GM18505 (cell line): Measurements from ENCODE around the gene VSIG4.

Experiments
- ATAC-seq: cut with Tn5 transposase; IDR thresholded peaks from one replicate; pipeline ENCODE4 v1.9.1; 2021; ENCODE audit not compliant: unreplicated experiment
- POLR2A ChIP-seq: IDR thresholded peaks from 4 replicates; pipeline ENCODE4 v1.6.1; 2011; ENCODE audit warnings: borderline replicate concordance; ENCODE audit not compliant: insufficient read depth, insufficient read length; ENCODE audit errors: extremely low read depth

Gene VSIG4

DNA sequence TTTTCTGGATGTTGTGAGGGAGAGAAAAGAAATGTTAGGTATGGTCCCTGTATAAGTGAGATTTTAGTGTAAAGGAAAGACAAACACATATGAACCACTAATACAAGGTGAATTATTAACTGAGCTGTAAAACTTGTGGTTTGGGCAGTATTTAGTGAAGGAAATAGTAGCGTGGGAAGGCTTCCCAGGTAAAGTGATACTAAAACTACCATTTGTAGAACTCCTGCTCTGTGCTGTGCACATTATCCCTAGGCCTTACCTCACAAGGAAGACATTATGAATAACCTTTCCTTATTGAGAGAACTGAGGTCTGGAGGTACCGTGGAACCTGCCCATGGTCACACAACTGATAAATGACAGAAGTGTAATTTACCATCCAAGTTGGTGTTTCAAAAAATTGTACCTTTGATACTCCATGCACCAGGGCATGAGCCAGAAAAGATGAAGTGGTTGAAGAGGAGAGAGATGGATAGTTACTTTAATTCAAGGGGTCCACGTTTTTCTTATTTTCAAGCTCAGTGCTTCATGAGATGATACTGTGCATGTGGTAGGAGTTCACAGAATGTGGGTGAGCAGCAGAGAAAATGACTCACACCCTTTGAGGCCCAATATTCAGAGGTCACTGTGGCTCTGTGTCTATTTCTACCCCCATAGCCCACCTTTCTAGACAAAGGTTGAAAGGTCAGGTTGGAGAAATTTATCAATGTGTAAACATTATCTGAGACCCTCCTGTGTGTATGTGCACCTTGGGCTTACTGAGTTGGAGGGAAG lies 2.6 kb upstream of the VSIG4 start:
- TF ChIP-seq POLR2A: no peak
- ATAC-seq: peak; percentile 34

DNA sequence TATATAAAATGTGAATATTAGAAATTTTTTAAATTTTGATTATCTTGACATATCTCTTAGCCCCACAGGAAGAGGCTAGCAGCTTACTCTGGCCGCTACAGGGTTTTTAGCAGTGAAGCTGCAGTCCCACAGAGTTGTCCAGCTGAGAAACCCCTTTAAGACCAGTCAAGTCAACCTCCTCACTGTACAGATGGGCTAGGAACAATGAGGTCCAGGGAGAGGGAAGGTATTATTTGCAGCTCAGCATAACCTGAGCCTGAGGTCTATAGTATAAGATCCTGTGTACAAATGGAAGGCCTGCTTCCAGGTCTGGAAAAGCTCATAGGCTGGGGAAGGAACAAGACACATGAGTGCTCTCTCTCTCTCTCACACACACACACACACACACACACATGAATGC lies 1.8 kb downstream of the VSIG4 start:
- no peak for ATAC-seq
- no peak for TF ChIP-seq POLR2A

DNA sequence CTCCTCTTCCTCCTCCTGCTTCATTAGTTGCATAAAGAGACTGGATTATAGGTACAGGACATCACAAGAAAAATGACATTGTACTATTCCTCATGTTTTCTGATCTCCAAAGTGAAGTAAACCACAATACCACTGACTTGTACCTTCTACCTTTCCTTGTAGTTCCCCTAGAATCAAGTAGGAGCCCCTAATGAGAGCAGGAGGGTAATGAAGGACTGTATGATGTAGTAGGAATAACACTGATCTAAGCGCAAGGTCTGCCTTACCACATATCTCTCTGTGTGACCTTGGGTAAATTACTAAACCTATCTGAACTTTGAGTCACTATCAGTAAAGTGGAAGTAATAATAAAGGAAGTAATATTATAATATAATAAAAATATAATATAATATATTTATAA lies 3.6 kb downstream of the VSIG4 start:
- no peak for TF ChIP-seq POLR2A
- no peak for ATAC-seq

DNA sequence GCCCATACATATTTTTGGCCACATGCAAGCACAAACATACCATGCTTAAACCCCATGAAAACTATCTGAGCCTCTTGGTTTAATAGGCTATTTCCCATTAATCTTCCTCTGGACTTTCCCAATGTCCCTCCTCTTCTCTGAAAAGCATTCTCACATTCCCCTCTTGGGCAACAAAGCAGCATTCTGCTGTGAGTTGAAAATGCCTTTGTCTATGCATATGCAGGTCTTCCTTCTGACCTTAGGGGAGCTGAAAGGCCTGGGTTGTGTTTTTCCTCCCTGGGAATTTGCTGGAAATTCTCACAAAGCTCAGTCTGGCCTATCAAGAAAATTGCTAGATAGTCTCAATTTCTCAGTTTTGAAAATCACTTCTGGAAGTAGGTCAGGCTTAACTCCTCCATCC lies 4.2 kb downstream of the VSIG4 start:
- no peak for ATAC-seq
- TF ChIP-seq POLR2A: no peak

DNA sequence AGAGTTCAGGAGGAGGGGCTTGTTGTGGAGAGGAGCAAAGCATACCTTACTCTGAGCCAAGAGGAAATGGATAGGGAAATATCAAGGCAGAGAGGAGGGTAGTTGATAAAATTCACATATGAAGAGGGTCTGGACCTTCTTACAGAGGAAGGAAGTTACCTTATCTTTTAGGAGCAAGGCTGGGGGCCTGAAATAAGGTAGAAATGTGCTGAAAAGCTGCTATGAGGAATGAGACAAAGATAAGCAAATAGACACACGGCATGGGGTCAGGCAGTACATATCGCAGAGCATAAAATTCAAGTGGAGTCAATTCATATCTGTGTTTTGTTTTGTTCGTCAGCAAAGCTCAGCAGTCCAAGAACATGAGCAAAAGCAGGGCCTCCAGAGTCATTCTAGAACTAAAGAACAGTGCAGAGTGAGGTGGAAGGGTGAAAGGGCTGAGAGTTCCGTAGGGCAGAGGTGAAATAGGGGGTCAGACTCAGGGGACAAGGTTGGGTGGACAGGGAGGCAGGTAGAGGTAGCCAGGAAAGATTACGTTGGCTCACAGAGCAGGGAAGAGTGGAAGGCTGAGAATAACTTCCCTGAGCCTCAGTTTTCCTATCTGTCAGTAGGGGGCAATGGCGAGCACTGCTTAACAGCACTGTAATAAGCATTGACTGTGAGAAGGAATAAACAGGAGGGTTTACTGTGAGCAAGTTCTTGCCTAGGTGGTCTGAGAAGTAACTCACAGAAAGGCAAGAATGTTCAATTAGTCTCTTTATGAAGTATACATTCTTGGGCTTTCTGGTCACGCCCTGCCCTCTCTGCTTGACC lies 9.2 kb downstream of the VSIG4 start:
- ATAC-seq: peak; percentile 60

DNA sequence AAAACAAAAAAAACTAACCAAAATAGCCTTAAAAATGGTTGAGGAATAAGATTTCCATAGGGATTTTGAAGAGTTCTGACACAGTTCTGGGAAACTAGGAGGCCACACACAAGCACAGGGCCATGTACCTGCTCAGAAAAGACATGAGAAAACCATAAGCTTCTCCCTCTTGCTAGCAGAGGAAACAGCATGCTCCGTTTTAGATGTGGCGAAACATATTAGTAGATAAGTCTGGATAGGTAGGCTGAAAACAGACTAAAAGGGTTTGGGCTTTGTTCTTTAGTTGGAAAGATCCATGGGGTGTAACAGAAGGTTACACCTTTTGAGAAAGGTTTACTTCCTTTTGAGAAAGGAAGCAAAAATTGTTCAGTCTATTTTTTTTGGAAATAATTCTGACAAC lies 10.9 kb downstream of the VSIG4 start:
- ATAC-seq: no peak
- TF ChIP-seq POLR2A: no peak

More for the DNA sequence above, 9.2 kb downstream of the VSIG4 start:
- no peak for TF ChIP-seq POLR2A

DNA sequence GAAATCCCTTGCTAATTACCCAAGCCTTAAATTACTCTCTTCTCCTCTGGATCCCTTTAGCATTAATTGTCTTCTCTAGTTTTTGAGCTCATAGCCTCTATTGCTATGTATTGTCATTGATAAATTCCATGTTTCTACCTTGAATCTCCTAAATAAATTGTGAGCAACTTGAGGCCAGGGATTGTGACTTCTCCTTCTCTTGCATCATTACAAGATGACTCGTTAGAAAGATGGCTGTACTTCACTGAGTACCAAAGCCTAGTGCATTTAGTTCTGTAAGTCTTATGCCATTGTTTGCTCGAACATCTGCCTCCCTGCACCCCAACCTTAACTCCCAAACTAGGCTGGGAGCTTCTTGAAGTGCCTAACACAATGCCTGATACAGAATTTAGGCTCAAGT lies 15.3 kb downstream of the VSIG4 start:
- no peak for TF ChIP-seq POLR2A

DNA sequence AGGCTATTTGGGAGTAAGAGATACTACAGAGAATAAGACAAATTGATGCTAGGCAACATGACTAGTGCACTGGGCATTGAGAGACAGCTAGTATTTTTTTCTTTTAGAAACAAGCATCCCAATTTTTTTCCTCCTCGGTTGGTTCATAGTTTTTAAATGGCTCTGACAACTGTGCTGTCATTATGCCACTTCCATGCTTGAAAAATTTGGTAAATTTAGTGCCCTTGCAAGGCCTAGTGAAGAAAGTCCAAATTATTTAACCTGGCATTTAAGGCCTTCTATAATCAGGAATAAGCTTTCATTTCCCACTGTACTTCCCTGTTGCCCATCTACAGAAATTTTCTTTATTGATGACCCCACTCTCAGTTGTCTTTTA lies 15.8 kb downstream of the VSIG4 start:
- no peak for ATAC-seq
- no peak for TF ChIP-seq POLR2A

More for the DNA sequence above, 15.3 kb downstream of the VSIG4 start:
- ATAC-seq: no peak

DNA sequence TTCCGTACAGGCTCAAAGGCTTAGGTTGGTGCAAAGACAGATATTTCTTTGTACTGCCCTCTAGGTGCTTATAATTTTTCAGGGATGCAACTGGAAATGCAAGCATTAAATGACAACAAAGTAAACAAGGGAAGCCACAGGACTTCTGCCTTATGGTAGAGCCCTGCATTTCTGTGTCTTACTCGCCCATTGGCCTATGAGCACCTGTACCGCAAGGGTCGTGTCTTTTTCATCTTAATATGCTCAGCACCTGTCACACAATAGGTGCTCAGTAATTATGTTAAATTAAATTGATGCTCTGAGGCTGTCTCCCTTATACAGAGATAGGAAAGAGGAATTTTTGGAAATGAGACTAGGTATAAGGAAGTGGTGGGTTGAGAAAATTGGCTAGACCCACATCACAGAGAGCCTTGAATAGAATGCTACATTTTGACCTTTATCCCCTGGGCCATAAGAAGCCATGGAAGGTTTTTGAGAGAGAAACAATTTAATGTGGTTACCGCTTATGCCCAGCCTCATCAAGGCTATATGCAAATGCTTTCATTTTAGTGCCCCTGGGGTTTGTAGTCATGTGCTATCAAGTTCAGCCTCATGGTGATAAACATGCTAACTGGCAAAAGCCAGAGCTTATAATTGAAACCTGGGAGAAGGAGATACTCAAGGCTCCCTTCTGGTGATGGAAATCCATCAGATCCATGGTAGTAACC lies 16.3 kb downstream of the VSIG4 start:
- no peak for TF ChIP-seq POLR2A
- no peak for ATAC-seq

DNA sequence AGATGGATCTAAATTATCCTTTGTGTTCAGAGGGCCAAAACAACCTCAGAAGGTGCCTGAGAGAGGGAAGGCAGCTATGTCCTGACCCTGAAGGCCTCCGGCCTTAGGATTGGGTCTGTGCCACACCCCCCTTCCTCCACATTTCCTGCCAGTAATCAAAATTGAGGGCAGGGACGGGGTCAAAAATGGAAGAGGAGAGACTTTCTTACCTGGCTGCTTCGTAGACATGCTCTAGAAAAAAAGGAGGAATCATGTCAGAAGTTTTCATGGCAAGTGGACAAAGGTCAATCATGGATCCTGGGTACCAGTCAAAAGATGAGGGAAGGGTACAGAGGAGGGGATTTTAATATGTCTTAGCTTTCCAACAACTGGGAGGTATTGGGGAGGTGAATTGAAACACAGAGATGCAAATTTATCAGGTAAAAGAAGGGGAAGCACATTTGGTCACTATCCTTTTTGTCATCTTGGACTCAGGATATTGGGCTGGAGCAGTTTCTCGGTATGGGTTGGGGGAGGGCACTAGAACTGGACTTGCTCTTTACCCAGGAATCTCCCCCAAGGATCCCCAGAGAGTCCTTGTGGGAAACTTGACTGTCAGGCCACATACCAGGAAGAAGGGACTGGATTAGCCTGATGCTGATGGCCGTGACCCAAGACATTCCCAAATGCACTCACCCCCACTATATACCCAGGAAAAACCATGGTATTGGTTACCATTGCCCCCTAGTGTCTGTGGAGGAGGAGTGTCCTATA lies 17.1 kb downstream of the VSIG4 start:
- no peak for ATAC-seq
- TF ChIP-seq POLR2A: no peak

DNA sequence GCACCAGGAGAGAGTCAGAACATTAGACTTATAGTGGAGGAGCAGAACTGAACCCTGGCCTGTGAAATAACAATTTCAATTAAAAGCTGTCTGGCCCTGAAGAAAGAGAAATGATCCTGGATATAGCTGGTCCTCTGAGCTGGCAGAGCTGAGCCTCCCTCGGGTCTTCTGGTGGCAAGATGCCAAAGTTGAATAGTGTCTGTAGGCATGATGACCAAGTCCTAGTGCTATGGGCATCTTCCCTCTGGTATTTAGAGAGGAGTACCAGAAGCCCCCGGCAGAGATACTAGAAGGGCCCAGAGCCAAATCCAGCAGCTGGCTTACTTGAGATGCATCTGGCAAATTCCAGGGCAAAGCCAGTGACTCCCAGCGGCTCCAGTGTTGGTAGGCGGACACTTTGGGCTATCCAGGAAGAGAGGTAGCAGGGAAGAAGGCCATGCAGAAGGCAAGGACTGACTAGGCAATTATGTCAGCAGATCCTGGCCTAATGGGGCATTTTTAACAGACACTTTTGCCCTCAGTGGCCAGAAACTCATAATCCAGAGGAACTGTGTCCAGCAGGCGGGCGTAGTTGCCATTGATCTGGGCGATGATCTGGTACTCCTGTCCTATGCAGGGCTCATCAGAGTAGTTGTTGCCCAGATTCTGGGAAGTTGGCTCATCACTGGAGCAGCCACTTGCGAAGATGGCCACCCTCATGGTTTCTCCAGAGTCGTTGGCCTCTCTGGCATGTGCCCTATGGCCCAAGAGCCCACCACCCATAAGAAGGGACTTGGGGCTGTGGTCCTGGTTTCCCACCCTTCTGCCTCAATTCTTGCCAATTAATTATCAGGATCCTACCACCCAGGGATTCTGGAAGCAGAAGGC lies 17.9 kb downstream of the VSIG4 start:
- TF ChIP-seq POLR2A: peak; percentile 18

DNA sequence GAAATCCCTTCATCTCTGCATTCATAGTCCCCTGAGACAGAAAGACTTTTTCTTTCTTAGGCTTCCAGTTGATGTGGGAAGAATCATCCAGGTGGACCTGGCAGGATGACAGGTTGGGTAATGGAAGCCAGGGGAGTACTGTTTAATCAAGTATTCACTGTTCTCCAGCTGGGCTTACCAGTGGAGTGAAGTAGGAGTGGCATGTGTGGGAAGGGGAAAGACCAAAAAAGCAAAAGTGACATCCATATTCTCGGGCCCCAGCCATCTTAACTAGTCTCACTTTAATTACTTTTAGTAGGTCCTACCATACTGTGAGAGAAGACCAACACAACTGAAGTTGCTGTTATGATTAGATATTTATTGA lies 18.5 kb downstream of the VSIG4 start:
- no peak for ATAC-seq
- no peak for TF ChIP-seq POLR2A

More for the DNA sequence above, 17.9 kb downstream of the VSIG4 start:
- no peak for ATAC-seq
